ENCODE measurements around the gene MTFP1.
A peak's percentile ranks its signal among the peaks of the same experiment; 100 is the strongest.
"Not testable (repeated sequence)": the region's sequence is repeated elsewhere in the genome, so short reads cannot be mapped to it uniquely, and the experiment has no call there.

Gene MTFP1

DNA sequence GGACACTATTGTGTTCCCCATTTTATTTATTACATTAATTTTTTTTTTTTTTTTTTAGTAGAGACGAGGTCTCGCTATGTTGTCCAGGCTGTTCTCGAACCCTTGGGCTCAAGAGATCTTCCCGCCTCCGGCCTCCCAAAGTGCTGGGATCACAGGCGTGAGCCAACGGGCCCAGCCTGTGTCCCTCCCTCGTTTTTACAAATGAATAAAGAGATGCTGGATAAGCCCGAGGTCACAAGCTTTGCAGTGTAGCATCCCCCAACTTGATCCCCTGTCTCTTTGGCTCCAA lies 297 bp upstream of the MTFP1 start:
- DNase-seq (ENCODE audit: low read depth, low spot score) = no peak

DNA sequence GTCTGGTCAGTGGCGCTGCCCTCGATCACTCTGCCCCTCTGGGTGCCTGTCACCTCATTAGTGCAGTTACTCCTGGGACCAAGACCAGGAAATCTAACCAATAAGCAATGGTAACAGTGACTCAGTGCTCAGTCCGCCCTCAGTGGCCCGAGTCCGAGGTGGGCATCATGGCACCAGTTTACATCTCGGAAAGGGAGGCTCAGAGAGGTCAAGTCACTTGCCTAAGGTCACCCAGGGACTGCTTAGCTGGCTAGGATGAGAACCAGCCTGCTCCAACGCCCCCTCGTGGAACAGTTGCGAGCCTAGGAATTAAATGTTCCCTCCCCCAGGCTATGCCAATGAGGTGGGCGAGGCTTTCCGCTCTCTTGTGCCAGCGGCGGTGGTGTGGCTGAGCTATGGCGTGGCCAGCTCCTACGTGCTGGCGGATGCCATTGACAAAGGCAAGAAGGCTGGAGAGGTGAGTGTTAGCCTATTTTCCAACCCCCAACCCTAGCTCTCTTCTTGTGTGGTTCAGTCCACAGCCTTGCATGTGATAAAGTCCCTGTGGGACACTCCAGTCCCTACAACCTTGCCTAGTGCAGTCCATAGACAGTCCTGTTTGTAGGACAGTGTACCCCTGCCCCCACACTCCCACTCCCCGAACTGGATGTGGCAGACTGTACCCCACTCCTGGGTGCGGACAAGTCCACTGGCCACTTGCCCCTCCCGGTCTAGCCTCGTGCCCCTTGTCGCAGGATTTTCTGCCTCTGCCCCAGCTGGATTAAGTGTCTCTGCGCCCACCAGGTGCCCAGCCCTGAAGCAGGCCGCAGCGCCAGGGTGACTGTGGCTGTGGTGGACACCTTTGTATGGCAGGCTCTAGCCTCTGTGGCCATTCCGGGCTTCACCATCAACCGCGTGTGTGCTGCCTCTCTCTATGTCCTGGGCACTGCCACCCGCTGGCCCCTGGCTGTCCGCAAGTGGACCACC lies 1.1 kb downstream of the MTFP1 start:
- DNase-seq (ENCODE audit: low read depth, low spot score) = peak; percentile 72

- DNase-seq (ENCODE audit: low read depth, low spot score) = no peak
Observed at GRCh38 chr22:30427871-30428270, 2.3 kb downstream of the MTFP1 start.

DNA sequence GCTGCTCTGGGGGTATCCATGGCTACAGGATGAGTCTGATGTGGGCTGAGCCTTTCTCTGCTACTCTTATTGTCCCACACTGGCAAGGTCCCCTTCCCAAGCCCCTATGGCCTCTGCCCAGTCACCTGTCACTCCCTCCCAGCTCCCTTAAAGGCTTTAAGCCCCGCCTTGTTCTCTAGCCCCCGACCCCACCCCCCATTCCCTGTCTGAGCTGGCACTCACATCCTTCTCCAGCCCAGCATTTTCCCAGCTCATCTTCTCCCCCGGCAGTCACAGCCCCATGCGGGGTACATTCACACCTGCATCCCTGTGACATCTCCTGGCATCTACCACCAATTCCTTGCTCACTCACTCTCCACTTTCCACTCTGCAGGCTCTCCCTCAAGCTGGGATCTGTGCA lies 4.3 kb downstream of the MTFP1 start:
- no peak for DNase-seq (ENCODE audit: low read depth, low spot score)

GRCh38 chr22:30430933-30431332 lies 5.4 kb downstream of the MTFP1 start:
- no peak for DNase-seq (ENCODE audit: low read depth, low spot score)

DNA sequence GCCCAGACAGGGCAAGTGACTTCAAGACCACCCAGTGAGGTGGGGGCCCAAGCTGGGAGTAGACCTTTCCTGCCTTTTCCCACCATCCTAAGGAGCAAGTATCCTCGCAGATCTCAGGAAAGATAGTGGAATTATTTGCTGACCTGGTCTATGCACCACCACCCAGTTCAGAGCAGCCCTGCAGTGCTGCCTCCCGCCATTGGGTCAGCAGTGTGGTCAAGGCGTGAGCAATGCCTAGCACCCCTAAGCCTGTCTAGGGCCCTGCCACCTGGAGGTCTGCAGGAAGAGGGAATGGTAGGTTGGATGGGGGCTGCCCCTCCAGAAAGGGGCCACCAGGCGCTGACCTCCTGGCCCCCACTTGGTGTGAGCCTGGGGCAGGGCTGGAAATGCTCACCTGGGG lies 6.5 kb downstream of the MTFP1 start:
- DNase-seq (ENCODE audit: low read depth, low spot score) = no peak

DNA sequence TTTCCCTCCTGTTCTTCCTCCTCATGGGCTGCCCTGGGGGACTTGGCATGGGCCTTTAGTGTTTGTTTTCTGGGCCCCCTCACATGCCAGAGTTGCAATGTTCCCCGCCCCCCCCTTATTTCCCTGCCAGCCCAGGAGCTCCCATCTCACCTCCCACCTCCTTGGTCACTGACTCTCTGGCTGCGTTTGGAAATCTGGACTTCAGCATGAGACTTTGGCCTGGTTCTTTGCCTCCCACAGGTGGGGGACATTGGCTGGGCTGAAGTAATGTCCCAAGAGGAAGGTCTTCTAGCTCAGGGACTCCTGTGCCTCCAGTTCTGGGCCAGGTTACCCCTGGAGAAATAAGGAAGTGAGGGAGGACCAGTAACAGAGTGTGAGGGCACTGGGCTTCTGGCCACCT lies 7.0 kb downstream of the MTFP1 start:
- DNase-seq (ENCODE audit: low read depth, low spot score) = no peak

- DNase-seq (ENCODE audit: low read depth, low spot score) = no peak
Observed at GRCh38 chr22:30433227-30433626, 7.7 kb downstream of the MTFP1 start.

DNA sequence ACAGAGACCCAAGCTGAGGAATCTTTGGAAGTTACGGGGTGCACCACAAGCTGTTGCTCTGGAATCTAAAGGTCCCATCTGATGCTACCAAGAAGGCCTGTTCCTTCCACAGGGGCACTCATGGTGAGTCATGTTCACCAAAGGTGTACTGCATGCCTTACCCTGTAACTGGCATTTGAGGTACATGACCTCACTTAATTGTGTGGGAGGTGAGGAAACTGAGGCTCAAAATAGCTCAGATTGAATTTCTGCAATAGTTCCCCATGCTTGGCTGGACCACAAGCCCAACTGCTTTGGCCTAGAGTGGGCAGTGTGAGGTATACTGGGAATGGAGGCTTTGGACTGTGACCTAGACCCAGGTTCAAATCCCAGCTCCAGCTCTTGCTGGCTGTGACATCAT lies 8.2 kb downstream of the MTFP1 start:
- DNase-seq (ENCODE audit: low read depth, low spot score) = no peak

DNA sequence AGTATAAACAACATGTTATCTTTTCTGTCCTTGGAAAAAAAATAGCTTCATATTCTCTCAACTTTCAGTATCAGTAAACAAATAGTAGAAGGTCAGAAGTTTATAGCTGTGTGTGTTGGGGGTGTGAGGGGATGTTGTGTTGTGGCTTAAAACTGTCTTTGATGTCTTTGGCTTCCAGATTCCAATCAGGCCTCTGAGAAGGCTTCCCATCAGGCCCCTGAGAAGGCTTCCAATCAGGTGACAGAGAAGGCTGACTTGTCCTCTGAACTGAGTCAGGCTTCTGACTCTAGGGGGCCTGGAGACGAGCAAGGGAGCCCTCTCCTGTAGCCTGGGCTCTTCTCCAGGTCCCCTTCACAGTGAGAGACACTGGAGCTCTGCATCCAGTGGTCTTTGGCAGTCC lies 9.3 kb downstream of the MTFP1 start:
- no peak for DNase-seq (ENCODE audit: low read depth, low spot score)

DNA sequence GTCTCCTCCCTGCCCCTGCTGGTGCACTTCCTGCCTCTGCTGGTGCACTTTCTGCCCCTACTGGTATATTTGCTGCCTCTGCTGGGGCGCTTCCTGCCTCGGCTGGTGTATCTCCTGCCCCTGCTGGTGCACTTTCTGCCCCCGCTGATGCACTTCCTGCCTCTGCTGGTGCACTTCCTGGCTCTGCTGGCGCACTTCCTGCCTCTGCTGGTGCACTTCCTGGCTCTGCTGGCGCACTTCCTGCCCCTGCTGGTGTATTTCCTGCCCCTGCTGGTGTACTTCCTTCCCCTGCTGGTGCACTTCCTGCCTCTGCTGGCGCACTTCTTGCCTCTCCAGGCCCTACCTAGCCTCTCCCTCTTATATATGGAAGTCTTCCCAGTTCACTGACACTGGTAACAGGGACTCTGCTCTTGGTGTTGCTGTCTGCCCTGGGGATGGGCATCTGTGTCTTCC lies 10.1 kb downstream of the MTFP1 start:
- peak; percentile 62 for DNase-seq (ENCODE audit: low read depth, low spot score)

DNA sequence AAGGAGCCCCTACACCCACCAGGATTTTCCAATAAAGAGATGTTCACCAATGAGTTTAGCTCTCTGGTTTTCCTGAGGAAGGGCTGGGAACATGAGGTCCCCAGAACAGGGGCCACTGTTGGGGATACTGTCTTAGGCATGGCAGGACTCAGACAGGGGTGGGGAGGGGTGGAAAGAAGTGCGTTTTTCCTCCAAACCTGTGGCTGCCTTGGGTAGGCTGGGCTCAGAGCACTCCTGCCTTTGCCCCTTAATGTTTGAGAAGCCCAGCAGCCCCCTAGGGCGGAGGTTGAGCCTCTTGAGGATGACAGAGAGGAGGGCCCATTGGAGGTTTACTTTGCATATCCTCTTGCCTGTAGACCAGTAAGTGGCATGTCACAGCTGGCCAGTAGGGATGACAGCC lies 10.6 kb downstream of the MTFP1 start:
- DNase-seq (ENCODE audit: low read depth, low spot score) = no peak

- DNase-seq (ENCODE audit: low read depth, low spot score) = no peak
Observed at GRCh38 chr22:30438559-30438958, 13.0 kb downstream of the MTFP1 start.

- DNase-seq (ENCODE audit: low read depth, low spot score) = no peak
Observed at GRCh38 chr22:30439226-30439625, 13.7 kb downstream of the MTFP1 start.

DNA sequence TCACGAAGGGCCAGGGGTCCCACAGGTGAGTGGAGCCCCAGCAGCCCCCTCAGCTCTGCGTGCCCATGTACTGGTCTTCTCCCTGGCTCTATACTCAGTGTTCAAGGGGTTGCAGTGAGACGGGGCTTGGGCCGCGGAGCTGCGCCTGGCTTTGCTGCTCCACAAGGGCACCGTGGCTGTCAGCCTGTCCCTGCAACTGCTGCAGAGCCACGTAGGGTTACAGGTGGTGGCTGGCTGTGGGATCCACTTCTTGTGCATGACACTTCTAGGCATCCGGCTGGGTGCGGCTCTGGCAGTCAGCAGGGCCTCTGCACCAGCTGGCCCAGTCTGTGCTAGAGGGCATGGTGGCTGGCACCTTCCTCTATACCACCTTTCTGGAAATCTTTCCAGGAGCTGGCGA lies 14.3 kb downstream of the MTFP1 start:
- no peak for DNase-seq (ENCODE audit: low read depth, low spot score)

GRCh38 chr22:30441088-30441487 lies 15.5 kb downstream of the MTFP1 start:
- no peak for DNase-seq (ENCODE audit: low read depth, low spot score)

GRCh38 chr22:30444632-30445437 lies 19.3 kb downstream of the MTFP1 start:
- DNase-seq (ENCODE audit: low read depth, low spot score) = peak; percentile 21

GRCh38 chr22:30445438-30446145 lies 20.0 kb downstream of the MTFP1 start:
- DNase-seq (ENCODE audit: low read depth, low spot score) = no peak

DNA sequence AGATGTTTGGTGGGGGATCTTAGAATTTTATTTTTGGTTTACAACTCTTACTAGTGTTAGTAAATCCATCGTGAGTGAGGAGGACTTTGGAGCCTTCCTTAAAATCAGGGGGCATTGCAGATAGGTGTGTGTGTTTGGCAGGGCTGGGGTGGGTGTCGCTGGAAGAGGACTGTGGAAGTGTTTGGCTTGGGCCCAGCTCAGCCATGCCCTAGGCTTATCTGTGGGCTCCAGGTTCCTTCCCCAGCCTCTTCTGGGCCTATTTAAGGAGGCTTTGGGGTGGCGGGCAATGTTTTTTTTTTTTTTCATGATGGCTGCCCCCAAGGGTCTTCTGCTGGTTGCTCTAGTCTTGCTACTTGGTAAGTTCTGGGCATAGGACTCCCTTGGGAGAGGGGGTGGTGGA lies 22.1 kb downstream of the MTFP1 start:
- DNase-seq (ENCODE audit: low read depth, low spot score) = no peak

GRCh38 chr22:30451488-30451887 lies 25.9 kb downstream of the MTFP1 start:
- DNase-seq (ENCODE audit: low read depth, low spot score) = not testable (repeated sequence)

DNA sequence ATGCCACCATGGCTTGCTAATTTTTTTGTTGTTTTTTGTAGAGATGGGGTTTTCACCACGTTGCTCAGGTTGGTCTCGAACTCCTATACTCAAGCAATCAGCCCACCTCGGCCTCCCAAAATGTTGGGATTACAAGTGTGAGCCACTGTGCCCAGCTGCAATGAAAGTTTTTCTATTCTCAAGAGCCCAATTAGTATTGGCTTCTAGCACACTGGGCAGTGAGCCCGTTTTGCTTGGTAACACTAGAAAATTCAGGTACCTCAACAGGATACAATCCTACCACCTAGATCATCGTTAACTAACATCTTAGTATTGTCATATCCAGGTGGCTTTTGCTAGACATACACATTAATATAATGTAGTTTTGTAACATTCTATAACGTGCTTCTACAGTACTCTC lies 27.3 kb downstream of the MTFP1 start:
- DNase-seq (ENCODE audit: low read depth, low spot score) = no peak

Data from activated naive CD8-positive, alpha-beta T cell treated with anti-CD3 and anti-CD28 coated beads, Interleukin-2, amount 50 U/mL, for 16 hours (primary cell).